Measurements from ENCODE around the gene ALKBH3. TPM values are rescaled to one million over a fixed set of nuclear protein-coding genes. Genes with fewer than 3 reads are reported as not detected.

The ALKBH3 gene
- total and polyA plus RNA-seq, 10 of the 15 experiments (the other 5 are each of a cell fraction or from before 2014, with no cell fraction given): 22.1 to 50.8 (median 38.5) TPM

GRCh38 chr11:43880640-43881159, at the start of gene ALKBH3 (continued):
- TF ChIP-seq, protein P1, sequence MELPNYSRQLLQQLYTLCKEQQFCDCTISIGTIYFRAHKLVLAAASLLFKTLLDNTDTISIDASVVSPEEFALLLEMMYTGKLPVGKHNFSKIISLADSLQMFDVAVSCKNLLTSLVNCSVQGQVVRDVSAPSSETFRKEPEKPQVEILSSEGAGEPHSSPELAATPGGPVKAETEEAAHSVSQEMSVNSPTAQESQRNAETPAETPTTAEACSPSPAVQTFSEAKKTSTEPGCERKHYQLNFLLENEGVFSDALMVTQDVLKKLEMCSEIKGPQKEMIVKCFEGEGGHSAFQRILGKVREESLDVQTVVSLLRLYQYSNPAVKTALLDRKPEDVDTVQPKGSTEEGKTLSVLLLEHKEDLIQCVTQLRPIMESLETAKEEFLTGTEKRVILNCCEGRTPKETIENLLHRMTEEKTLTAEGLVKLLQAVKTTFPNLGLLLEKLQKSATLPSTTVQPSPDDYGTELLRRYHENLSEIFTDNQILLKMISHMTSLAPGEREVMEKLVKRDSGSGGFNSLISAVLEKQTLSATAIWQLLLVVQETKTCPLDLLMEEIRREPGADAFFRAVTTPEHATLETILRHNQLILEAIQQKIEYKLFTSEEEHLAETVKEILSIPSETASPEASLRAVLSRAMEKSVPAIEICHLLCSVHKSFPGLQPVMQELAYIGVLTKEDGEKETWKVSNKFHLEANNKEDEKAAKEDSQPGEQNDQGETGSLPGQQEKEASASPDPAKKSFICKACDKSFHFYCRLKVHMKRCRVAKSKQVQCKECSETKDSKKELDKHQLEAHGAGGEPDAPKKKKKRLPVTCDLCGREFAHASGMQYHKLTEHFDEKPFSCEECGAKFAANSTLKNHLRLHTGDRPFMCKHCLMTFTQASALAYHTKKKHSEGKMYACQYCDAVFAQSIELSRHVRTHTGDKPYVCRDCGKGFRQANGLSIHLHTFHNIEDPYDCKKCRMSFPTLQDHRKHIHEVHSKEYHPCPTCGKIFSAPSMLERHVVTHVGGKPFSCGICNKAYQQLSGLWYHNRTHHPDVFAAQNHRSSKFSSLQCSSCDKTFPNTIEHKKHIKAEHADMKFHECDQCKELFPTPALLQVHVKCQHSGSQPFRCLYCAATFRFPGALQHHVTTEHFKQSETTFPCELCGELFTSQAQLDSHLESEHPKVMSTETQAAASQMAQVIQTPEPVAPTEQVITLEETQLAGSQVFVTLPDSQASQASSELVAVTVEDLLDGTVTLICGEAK (IDR thresholded peaks at IDR 0.05; ENCODE audit: borderline replicate concordance): peak; percentile 99
- TF ChIP-seq YBX1 (IDR thresholded peaks at IDR 0.05) (no peak), SIN3A (IDR thresholded peaks at IDR 0.05; ENCODE audit: low read depth, low read length) (no peak), TCF12 (IDR thresholded peaks at IDR 0.05; ENCODE audit: low read depth, low read length) (no peak), NR2C1 (IDR thresholded peaks at IDR 0.05) (peak; percentile 86), RUNX3 (IDR thresholded peaks at IDR 0.05; ENCODE audit: low read length) (peak; percentile 67), ZNF384 (IDR thresholded peaks at IDR 0.05; ENCODE audit: borderline replicate concordance, low read depth, low read length) (no peak), FOS (IDR thresholded peaks at IDR 0.05; ENCODE audit: borderline replicate concordance, extremely low read depth, insufficient read length) (no peak), PRDM15 (CRISPR knock-in tag; IDR thresholded peaks at IDR 0.05) (no peak)
- TF ChIP-seq, protein P2, sequence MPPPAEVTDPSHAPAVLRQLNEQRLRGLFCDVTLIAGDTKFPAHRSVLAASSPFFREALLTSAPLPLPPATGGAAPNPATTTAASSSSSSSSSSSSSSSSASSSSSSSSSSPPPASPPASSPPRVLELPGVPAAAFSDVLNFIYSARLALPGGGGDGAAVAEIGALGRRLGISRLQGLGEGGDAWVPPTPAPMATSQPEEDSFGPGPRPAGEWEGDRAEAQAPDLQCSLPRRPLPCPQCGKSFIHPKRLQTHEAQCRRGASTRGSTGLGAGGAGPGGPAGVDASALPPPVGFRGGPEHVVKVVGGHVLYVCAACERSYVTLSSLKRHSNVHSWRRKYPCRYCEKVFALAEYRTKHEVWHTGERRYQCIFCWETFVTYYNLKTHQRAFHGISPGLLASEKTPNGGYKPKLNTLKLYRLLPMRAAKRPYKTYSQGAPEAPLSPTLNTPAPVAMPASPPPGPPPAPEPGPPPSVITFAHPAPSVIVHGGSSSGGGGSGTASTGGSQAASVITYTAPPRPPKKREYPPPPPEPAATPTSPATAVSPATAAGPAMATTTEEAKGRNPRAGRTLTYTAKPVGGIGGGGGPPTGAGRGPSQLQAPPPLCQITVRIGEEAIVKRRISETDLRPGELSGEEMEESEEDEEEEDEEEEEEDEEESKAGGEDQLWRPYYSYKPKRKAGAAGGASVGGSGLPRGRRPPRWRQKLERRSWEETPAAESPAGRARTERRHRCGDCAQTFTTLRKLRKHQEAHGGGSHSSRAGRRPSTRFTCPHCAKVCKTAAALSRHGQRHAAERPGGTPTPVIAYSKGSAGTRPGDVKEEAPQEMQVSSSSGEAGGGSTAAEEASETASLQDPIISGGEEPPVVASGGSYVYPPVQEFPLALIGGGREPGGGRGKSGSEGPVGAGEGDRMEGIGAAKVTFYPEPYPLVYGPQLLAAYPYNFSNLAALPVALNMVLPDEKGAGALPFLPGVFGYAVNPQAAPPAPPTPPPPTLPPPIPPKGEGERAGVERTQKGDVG (CRISPR knock-in tag; IDR thresholded peaks at IDR 0.05): 0 out of 2 replicates have a peak, but pooled peaks have one; percentile 28
- TF ChIP-seq, protein P3, sequence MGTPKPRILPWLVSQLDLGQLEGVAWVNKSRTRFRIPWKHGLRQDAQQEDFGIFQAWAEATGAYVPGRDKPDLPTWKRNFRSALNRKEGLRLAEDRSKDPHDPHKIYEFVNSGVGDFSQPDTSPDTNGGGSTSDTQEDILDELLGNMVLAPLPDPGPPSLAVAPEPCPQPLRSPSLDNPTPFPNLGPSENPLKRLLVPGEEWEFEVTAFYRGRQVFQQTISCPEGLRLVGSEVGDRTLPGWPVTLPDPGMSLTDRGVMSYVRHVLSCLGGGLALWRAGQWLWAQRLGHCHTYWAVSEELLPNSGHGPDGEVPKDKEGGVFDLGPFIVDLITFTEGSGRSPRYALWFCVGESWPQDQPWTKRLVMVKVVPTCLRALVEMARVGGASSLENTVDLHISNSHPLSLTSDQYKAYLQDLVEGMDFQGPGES (IDR thresholded peaks at IDR 0.05): peak; percentile 72
- TF ChIP-seq, protein P4, sequence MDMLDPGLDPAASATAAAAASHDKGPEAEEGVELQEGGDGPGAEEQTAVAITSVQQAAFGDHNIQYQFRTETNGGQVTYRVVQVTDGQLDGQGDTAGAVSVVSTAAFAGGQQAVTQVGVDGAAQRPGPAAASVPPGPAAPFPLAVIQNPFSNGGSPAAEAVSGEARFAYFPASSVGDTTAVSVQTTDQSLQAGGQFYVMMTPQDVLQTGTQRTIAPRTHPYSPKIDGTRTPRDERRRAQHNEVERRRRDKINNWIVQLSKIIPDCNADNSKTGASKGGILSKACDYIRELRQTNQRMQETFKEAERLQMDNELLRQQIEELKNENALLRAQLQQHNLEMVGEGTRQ (IDR thresholded peaks at IDR 0.05; ENCODE audit: borderline replicate concordance, low read depth, low read length): no peak
- TF ChIP-seq, protein P5, sequence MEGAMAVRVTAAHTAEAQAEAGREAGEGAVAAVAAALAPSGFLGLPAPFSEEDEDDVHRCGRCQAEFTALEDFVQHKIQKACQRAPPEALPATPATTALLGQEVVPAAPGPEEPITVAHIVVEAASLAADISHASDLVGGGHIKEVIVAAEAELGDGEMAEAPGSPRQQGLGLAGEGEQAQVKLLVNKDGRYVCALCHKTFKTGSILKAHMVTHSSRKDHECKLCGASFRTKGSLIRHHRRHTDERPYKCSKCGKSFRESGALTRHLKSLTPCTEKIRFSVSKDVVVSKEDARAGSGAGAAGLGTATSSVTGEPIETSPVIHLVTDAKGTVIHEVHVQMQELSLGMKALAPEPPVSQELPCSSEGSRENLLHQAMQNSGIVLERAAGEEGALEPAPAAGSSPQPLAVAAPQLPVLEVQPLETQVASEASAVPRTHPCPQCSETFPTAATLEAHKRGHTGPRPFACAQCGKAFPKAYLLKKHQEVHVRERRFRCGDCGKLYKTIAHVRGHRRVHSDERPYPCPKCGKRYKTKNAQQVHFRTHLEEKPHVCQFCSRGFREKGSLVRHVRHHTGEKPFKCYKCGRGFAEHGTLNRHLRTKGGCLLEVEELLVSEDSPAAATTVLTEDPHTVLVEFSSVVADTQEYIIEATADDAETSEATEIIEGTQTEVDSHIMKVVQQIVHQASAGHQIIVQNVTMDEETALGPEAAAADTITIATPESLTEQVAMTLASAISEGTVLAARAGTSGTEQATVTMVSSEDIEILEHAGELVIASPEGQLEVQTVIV (IDR thresholded peaks at IDR 0.05; ENCODE audit: borderline replicate concordance, partially characterized antibody): peak; percentile 74

Data from GM12878 (cell line).